HEK293T (cell line): ENCODE results near the gene GPD1.

ENCODE experiments used
- CTCF ChIA-PET: fragments of 350-600 bp; formaldehyde crosslinking; extraction: SDS; loops from one replicate; lab custom pipeline; 2021; ENCODE audit warnings: antibody characterized with exemption, inconsistent platforms; lab: Yijun Ruan, JAX
- POLR2A ChIA-PET: fragments of 350-600 bp; formaldehyde crosslinking; extraction: SDS; loops from one replicate; lab custom pipeline; 2020; ENCODE audit warnings: antibody characterized with exemption, inconsistent platforms; lab: Yijun Ruan, JAX
- DNase-seq: peaks from one replicate; pipeline ENCODE4 v3.0.0; 2012; ENCODE audit warnings: mixed read lengths; ENCODE audit errors: extremely low spot score
- ARNT ChIP-seq: fragments of 450-650 bp; IDR thresholded peaks from 2 replicates; pipeline ENCODE4 v1.6.1; 2017; ENCODE audit warnings: mild to moderate bottlenecking
- BHLHE40 ChIP-seq: fragments of 450-650 bp; IDR thresholded peaks from 2 replicates; pipeline ENCODE4 v1.6.1; 2016; ENCODE audit warnings: mild to moderate bottlenecking, moderate library complexity, borderline replicate concordance
- CTBP1 ChIP-seq: fragments of 450-650 bp; IDR thresholded peaks from 2 replicates; pipeline ENCODE4 v1.6.1; 2016; ENCODE audit warnings: borderline replicate concordance
- ELF4 ChIP-seq: fragments of 450-650 bp; IDR thresholded peaks from 2 replicates; pipeline ENCODE4 v1.6.1; 2017; ENCODE audit warnings: antibody characterized with exemption
- FOXA1 ChIP-seq: fragments of 450-650 bp; IDR thresholded peaks from 2 replicates; pipeline ENCODE4 v1.6.1; 2016; ENCODE audit warnings: mild to moderate bottlenecking
- FOXK2 ChIP-seq: fragments of 450-650 bp; IDR thresholded peaks from 2 replicates; pipeline ENCODE4 v1.6.1; 2016; ENCODE audit warnings: mild to moderate bottlenecking
- FOXM1 ChIP-seq: fragments of 450-650 bp; IDR thresholded peaks from 2 replicates; pipeline ENCODE4 v1.6.1; 2017; ENCODE audit warnings: mild to moderate bottlenecking, borderline replicate concordance
- HDGF ChIP-seq: fragments of 450-650 bp; IDR thresholded peaks from 2 replicates; pipeline ENCODE4 v1.6.1; 2017; ENCODE audit warnings: antibody characterized with exemption, borderline replicate concordance
- L3MBTL2 ChIP-seq: fragments of 450-650 bp; conservative IDR thresholded peaks from 2 replicates; pipeline ENCODE4 v1.6.1; 2016; ENCODE audit warnings: mild to moderate bottlenecking
- LEF1 ChIP-seq: fragments of 450-650 bp; IDR thresholded peaks from 2 replicates; pipeline ENCODE4 v1.6.1; 2017; ENCODE audit warnings: mild to moderate bottlenecking, borderline replicate concordance
- NFRKB ChIP-seq: fragments of 450-650 bp; IDR thresholded peaks from 2 replicates; pipeline ENCODE4 v1.6.1; 2016; ENCODE audit warnings: mild to moderate bottlenecking, moderate library complexity
- PKNOX1 ChIP-seq: fragments of 450-650 bp; IDR thresholded peaks from 2 replicates; pipeline ENCODE4 v1.6.1; 2016
- SP1 ChIP-seq: fragments of 450-650 bp; IDR thresholded peaks from 2 replicates; pipeline ENCODE4 v1.6.1; 2017
- SUZ12 ChIP-seq: fragments of 450-650 bp; IDR thresholded peaks from 2 replicates; pipeline ENCODE4 v1.6.1; 2016; ENCODE audit warnings: mild to moderate bottlenecking
- TARDBP ChIP-seq: fragments of 450-650 bp; IDR thresholded peaks from 2 replicates; pipeline ENCODE4 v1.6.1; 2016
- ZNF384 ChIP-seq: fragments of 450-650 bp; IDR thresholded peaks from 2 replicates; pipeline ENCODE4 v1.6.1; 2016

The GPD1 gene

GRCh38 chr12:50109319-50109718 is 5.5 kb downstream of the GPD1 start:
- no peak for DNase-seq
- POLR2A ChIA-PET, result interaction anchor here (1.0 to 4.6 kb wide), 4 partner anchors 13 to 58 kb away, joined by 3 to 56 read pairs (median 31); partner anchors contain the start of genes CERS5 and SMARCD1
- TF ChIP-seq ELF4 (no peak), ZNF384 (no peak)
- CTCF ChIA-PET, result interaction anchor here (3.5 to 3.8 kb wide), 2 partner anchors 8 to 25 kb away, joined by 16 to 33 read pairs; partner anchors contain the start of gene SMARCD1

GRCh38 chr12:50110127-50110761 is 6.4 kb downstream of the GPD1 start:
- no peak for DNase-seq
- ChIA-PET POLR2A (interaction anchor here (0.9 to 4.6 kb wide), 7 partner anchors 11 to 85 kb away, joined by 3 to 56 read pairs (median 7); partner anchors contain the start of genes CERS5, RACGAP1 and SMARCD1), CTCF (interaction anchor here (0.5 to 3.8 kb wide), 8 partner anchors 8 to 1870 kb away, joined by 3 to 33 read pairs (median 7); partner anchors contain the start of gene SMARCD1)
- TF ChIP-seq NFRKB (no peak), SUZ12 (no peak), FOXK2 (no peak), LEF1 (no peak), FOXA1 (no peak), HDGF (no peak), ARNT (no peak), BHLHE40 (no peak), PKNOX1 (no peak), L3MBTL2 (no peak), CTBP1 (no peak), TARDBP (no peak), ELF4 (no peak)

GRCh38 chr12:50110762-50111351 is 7.0 kb downstream of the GPD1 start:
- TF ChIP-seq BHLHE40, result no peak
- no peak for TF ChIP-seq TARDBP
- no peak for TF ChIP-seq FOXA1
- TF ChIP-seq SP1, result no peak
- no peak for TF ChIP-seq FOXM1
- DNase-seq, result no peak
- ChIA-PET POLR2A (interaction anchor here (0.9 to 4.6 kb wide), 8 partner anchors 11 to 85 kb away, joined by 3 to 56 read pairs (median 6); partner anchors contain the start of genes CERS5, RACGAP1 and SMARCD1), CTCF (interaction anchor here (0.5 to 3.8 kb wide), 15 partner anchors 9 to 1870 kb away, joined by 3 to 33 read pairs (median 5); partner anchors contain the start of genes CERS5 and SMARCD1)

- ChIA-PET CTCF (interaction anchor here (0.6 to 3.8 kb wide), 17 partner anchors 10 to 203 kb away, joined by 3 to 33 read pairs (median 5); partner anchors contain the start of genes CERS5 and SMARCD1), POLR2A (interaction anchor here (0.7 to 4.6 kb wide), 15 partner anchors 8 to 172 kb away, joined by 3 to 56 read pairs (median 6); partner anchors contain the start of genes CERS5, GPD1, LIMA1 and RACGAP1)
These were observed 7.5 kb downstream of the GPD1 start for GRCh38 chr12:50111395-50111692.

GRCh38 chr12:50111693-50112455 is 8.1 kb downstream of the GPD1 start, which contains the start of gene COX14:
Gene COX14, plus strand, starts transcription at chr12:50112236. Its CDS starts 7,808 bp downstream, at chr12:50120044.
- ChIA-PET CTCF (interaction anchor here (0.6 to 3.8 kb wide), 24 partner anchors 8 to 230 kb away, joined by 3 to 33 read pairs (median 4); partner anchors contain the start of genes CERS5, LIMA1 and SMARCD1), POLR2A (interaction anchor here (0.7 to 4.6 kb wide), 21 partner anchors 8 to 653 kb away, joined by 3 to 56 read pairs (median 6); partner anchors contain the start of genes CERS5, GPD1, LIMA1 and RACGAP1)
- DNase-seq, result peak; percentile 97
- TF ChIP-seq L3MBTL2 (peak; percentile 76), FOXA1 (no peak), ELF4 (peak; percentile 90), PKNOX1 (peak; percentile 97)

More at GRCh38 chr12:50111395-50111692, 7.5 kb downstream of the GPD1 start:
- TF ChIP-seq ZNF384 (no peak), TARDBP (no peak), FOXA1 (no peak)
- DNase-seq, result no peak

GRCh38 chr12:50112456-50113218 is 8.8 kb downstream of the GPD1 start:
- POLR2A ChIA-PET, result interaction anchor here (0.8 to 4.6 kb wide), 19 partner anchors 9 to 652 kb away, joined by 3 to 56 read pairs (median 6); partner anchors contain the start of genes CERS5, GPD1, LIMA1 and RACGAP1
- peak; percentile 35 for DNase-seq

More at GRCh38 chr12:50112456-50113218, 8.8 kb downstream of the GPD1 start:
- CTCF ChIA-PET, result interaction anchor here (0.7 to 3.8 kb wide), 16 partner anchors 8 to 202 kb away, joined by 3 to 33 read pairs (median 4); partner anchors contain the start of genes CERS5, LIMA1 and SMARCD1
- TF ChIP-seq L3MBTL2, result 0 out of 2 replicates have a peak, but pooled peaks have one; percentile 37
- TF ChIP-seq PKNOX1, result no peak
